OCI-LY3 (cell line): Measurements from ENCODE around the gene ZDHHC14.

Source experiments
- EZH2phosphoT487 ChIP-seq: fragments of 200-600 bp; shearing (Covaris generic); IDR thresholded peaks from 2 replicates; pipeline ENCODE4 v1.6.1; 2018; ENCODE audit warnings: antibody characterized with exemption, mixed run types, low read depth
- TF ChIP-seq, protein P1 (sequence below): fragments of 200-600, 300-600 bp; sonication (generic); IDR thresholded peaks from 2 replicates; pipeline ENCODE4 v1.5.1; 2014; ENCODE audit warnings: antibody characterized with exemption, low read length, low read depth

DNA sequence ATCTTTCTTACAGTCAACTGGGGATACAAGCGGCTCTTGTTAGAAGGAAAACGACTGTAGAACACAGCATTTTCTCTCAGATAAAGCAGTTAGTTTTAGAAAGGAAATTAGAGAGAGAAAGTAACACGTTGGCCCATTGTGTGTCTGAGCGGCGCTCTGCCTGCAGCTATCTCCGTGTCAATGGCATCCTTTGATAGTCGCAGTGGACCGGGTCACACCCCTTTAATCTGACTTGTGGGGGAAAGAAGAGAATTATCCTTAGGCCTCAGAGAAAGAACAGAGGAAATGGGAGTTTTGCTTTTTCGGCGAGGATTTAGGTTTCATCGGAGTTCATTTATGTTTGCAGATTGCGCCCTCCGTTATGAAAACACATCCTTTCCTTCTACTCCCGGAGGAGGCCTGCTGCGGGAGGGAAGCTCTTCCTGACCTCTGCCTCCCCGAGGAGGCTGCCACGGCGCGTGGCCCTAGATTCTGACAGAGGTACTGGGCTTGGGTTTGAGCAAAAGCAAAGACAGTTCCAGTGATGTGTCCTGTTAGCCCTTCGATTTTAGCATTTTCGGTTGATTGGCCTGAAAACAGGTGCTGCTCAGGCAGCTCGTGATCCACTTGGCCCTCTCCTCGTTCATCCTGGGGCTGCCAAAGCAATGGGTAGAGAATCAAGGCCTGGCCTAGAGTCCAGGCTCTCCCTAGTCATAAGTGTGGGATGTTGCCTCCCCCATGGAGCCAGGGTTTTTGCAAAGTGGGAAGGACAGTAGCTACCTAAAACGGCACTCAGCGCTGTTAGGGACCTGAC lies 74.9 kb downstream of the ZDHHC14 start:
- TF ChIP-seq, protein P1, sequence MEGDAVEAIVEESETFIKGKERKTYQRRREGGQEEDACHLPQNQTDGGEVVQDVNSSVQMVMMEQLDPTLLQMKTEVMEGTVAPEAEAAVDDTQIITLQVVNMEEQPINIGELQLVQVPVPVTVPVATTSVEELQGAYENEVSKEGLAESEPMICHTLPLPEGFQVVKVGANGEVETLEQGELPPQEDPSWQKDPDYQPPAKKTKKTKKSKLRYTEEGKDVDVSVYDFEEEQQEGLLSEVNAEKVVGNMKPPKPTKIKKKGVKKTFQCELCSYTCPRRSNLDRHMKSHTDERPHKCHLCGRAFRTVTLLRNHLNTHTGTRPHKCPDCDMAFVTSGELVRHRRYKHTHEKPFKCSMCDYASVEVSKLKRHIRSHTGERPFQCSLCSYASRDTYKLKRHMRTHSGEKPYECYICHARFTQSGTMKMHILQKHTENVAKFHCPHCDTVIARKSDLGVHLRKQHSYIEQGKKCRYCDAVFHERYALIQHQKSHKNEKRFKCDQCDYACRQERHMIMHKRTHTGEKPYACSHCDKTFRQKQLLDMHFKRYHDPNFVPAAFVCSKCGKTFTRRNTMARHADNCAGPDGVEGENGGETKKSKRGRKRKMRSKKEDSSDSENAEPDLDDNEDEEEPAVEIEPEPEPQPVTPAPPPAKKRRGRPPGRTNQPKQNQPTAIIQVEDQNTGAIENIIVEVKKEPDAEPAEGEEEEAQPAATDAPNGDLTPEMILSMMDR, result no peak
- no peak for TF ChIP-seq EZH2phosphoT487
